NCI-H1048 (cell line): ENCODE data around the gene KRT6A.
"Not testable (repeated sequence)": the region's sequence is repeated elsewhere in the genome, so short reads cannot be mapped to it uniquely, and the experiment has no call there.

Experiments used
- DNase-seq: peaks from one replicate; lab custom pipeline; 2025; lab: John Stamatoyannopoulos, UW

Gene KRT6A

DNA sequence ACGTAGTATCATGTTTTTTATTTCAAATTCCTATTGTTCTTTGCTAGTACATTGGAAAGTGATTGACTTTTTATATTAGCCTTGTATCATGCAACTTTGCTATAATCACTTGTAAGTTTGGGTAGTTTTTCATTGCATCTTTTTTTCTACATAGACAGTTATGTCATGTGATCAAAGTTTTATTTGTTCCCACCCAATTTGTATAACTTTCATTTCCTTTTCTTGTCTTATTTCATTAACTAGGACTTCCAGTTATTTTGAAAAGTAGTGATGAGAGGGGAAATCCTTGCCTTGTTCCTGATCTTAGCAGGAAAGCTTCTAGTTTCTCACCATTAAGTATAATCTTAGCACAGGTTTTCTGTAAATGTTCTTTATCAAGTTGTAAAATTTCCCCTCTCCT, 9.8 kb upstream of the KRT6A start:
- DNase-seq, result no peak

DNA sequence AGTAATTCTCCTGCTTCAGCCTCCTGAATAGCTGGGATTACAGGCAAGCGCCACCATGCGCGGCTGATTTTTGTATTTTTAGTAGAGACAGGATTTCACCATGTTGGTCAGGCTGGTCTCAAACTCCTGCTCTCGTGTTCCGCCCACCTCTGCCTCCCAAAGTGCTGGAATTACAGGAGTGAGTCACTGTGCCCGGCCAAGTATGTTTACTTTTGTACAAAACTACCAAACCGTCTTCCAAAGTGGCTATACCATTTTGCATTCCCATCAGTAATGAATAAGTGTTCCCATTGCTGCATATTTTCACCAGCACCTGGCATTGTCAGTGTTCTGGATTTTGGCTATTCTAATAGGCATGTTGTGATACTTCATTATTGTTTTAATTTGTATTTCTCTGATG, 8.4 kb upstream of the KRT6A start:
- DNase-seq, result no peak

DNA sequence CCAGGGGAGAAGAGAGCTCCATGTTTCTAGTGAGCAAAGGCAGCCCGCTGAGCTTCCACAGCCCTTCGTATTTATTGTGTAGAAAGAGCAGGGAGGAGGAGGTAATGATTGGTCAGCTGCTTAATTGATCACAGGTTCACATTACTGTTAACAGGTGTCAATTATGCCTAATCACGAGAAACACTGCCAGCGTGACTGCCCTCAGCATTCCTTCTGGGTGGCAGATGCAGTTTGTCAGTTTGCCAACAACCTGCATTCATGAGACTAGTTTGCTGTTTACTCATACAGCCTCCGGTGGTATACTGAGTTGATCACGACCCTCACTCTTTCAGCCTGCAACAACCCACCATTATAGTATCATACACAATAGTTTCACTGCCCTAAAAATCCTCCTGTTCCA, 7.5 kb upstream of the KRT6A start:
- DNase-seq, result not testable (repeated sequence)

DNA sequence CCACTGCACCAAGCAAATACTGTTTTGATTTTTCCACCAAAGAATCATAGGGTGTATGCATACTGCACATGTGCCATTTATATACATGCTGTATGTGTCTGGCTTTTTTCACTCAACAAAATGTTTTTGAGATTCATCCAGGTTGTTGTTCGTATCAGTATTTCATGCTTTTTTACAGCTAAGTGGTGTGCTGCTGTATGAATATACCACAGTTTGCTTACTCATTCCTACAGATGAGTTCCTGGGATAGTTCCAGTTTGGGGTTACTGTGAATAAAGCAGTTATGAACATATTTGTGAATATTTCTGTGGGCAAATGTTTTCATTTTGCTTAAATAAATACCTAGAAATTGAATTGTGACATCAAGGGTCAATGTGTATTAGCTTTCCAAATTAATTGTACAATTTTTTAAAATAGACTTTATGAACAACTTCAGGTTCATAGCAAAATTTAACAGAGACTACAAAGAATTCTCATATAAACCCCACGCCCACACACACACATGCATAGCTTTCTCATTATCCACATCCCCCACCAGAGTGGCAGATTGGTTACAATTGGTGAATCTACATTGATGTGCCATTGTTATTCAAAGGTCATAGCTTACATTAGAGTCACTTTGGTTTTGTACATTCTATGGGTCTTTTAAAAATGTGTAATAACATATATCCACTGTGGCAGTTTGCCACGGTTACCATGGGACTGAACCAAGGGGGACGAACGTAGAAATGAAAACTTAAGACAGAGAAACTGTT, 6.9 kb upstream of the KRT6A start:
- DNase-seq, result no peak

DNA sequence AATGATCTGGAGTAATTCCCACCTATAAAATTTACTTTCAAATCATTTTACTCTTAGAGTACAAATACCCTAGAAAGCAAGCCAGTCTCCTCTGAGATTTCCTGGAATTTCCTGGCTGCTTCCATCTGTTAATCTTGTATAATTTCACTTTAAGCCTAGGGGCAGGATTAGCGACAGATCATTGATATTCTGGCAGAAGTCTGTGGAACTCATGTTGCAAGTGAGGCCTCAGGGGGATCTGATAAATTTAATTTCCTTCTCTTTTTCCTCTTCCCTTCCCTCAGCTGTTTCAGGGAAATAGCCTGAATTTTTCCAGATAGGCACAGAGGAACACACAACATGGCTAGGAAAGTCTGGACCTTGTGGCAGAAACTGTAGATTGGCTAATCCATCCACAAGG, 5.9 kb upstream of the KRT6A start:
- DNase-seq, result no peak

DNA sequence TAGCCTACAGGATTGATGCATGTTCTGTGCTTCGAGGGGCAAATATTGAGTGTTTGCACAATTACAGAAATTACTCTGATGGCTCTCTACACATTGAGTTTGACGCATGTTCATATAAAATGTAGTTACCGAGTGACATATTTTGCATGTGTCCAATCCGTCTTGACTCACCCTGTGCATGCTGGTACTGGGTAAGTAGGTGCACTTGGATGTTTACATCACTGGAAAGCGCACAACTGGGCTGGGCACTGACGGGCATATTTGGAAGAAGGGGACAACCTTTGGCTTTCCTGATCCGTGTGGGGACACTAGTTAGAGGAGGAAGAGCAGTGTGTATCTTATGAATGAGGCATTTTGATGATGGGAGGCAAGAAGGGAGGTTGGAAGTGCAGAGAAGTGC, 4.9 kb upstream of the KRT6A start:
- no peak for DNase-seq

DNA sequence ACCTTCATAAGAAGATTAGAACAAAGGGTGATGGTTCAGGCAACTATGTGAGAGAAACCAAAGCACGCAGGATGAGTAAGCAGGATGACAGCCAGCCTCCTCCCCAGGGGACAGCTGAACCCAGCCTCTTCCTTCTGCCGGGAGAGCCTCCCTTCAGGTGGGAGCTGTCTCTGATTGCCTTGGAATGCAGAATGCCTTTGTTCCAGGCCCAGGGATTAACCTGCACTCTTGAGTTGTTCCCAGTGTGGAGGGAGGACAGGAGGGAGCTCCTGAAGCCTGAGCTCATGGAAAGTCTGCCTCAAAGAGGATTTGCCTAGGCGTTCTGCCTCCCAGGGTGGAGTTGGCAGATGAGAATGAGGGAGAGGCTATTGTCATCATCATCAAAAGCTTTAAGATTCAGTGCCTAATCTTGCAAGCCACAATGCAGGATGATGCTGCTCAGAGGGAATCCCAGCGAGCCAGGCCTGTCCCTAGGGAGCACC, 3.6 kb upstream of the KRT6A start:
- no peak for DNase-seq

DNA sequence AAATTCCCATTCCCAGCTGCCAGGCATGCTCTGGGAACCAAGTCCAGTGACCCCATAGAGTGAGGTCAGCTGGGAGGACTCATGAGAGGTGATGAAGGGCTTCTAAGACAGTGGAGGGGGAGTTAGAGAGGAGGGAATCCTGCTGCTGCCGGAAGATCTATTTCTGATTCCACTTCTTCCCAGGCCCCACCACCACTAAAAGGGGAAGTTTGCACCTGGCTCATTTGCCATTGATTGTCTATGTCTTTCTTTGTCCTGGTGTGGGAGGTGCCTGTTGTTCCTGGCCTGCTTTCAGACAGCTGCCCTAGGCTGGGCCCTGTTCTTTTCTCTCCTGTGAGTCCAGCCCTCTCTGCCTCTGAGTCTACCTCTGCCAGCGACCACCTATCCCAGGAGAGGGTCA, 3.0 kb upstream of the KRT6A start:
- DNase-seq, result no peak

DNA sequence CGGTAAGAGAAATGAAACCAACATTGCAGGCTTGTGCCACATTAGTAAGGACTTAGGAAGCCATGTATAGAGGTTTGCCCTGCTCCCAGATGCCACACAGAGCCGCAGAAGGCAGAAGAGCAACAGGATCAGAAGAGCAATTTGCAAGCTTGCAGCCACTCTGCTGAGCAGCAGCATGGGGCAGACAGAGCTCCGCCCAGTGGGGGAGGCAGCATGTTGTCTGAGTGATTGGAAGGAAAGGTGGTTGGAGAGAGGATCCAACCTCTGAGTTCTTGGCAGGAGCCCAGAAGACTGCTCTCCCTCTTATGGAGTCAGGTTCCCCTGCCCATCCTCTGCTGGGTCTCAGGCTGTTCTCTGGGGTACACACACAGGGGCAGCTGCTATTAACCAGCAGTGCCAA, 2.3 kb upstream of the KRT6A start:
- no peak for DNase-seq

DNA sequence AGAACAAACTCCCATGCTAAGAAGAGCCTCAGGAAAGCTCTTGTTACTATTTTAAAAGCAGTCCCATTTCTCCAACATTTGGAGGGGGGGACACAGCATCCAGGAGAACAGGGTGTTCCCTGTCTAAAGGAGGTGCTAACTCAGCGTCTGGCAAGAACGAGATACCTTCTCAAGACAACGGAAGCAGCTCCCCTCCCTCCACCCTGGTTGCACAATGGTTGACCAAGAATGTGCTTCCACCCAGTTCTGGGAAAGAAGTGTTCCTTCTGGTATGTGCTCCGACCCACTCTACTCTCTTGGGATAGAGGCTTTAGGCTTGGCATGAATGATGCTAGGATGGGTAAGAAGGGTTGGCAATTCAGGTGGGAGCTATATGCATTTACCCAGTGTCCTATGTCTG, 1.5 kb upstream of the KRT6A start:
- no peak for DNase-seq

DNA sequence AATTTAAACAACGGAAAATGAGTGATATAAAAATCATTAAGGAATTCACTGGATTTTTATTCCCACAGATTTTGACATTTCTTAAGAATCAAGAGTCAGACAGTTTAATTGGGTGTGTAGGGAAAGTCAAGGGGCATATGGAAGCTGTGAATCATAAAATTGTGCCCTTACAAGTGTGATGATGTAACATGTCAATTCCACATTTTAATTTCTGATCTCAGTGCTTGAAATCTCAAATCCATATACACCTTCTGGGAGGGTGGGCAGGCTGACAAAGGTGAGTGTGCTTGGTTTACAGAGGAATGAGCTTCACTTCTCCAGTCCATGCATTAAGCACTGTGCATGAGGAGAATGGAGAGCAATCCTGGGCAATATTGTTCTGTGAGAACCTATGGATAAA, 1.0 kb upstream of the KRT6A start:
- DNase-seq, result no peak

DNA sequence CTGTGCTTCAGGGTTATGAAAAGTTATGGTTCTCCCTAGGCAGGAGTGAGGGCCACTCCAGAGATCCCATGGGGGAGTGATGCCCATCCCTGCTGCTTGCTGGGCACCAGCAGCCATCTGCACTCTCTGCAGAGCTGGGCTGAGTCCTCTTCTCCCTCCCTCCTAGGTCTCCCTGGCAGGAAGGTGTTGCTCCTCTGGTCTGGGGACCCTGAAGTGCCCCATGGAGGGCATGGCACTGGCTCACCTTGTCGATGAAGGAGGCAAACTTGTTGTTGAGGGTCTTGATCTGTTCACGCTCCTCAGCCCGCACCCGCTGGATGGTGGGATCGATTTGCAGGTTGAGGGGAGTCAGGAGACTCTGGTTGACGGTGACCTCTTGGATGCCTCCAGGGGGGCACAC, 652 bp downstream of the KRT6A start:
- DNase-seq, result not testable (repeated sequence)

DNA sequence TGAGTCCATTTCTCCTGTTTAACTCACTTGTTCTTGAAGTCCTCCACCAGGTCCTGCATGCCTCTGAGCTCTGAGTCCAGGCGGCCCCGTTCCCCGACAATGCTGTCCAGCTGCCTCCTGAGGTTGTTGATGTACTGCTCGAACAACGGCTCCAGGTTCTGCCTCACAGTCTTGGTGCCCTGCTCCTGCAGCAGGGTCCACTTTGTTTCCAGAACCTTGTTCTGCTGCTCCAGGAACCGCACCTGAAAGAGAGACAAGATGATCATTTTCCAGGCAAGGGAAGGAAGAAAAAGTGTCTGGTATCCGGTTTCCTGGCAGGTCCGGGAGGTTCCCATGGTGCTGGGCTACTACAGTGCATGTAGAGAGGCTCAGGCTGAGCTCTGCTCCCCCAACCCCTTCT, 1.6 kb downstream of the KRT6A start:
- not testable (repeated sequence) for DNase-seq

DNA sequence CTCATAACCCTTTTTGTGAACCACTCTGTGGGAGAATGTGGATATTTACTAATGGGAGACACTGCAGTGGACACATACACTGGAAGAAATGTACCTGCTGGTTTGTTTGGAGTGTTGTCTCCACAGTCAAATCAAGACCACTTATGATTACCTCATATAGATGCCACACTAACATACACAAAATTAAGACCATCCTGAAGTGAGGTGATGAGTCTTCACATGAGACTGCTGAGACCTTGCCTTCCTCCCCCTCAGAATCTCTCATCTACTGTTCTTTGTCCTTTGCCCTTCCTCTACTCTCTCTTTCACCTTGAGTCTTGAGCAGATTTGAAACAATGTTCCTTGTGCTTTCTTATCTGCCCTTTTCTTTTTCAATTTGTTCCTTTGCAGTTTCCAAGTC, 4.3 kb downstream of the KRT6A start:
- DNase-seq, result no peak

DNA sequence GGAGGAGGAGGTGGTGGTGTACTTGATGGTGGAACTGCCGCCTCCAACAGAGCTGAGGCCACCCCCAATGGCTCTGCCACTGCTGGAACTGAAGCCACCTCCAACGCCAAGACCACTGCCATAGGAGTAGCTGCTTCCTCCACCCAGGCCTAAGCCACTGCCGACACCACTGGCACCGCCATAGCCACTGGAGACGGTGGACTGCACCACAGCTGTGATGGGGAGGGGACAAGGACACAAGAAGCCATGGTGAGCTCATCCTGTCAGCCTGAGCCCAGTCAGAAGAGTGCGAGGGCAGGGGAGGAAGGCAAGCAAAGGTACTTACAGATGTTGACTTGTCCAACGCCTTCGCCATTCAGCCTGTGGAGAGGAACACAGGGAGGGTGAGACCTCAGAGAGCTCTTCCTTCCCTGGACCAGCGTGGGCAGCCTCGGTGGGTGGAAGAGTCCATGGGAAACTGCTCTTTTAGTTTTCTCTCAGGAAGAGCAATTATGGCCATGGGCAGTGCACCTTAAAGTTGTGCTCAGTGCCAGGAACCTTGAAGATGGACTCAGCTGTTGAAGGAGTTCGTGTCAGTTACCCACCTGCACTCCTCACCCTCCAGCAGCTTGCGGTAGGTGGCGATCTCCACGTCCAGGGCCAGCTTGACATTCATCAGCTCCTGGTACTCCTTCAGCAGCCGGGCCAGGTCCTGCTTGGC, 5.2 kb downstream of the KRT6A start:
- DNase-seq, result not testable (repeated sequence)

DNA sequence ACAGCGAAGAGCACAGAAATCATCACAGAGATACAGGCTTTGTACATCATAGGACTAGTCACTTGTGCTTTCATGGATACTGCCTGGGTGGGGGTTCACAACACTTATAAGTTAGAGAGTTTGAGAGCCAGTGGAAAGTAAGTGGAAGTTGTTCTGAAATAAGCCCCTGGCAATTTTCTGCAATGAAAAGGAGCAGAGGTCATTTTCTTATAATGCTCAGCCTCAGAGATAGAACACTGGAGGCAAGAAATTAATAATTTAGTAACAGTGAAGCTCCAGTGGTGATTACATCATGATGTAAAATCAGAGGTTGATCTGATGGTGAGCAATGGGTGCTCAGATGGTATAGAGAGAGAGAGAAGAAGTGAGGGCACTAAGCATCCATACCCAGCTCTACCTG, 5.8 kb downstream of the KRT6A start:
- DNase-seq, result no peak

DNA sequence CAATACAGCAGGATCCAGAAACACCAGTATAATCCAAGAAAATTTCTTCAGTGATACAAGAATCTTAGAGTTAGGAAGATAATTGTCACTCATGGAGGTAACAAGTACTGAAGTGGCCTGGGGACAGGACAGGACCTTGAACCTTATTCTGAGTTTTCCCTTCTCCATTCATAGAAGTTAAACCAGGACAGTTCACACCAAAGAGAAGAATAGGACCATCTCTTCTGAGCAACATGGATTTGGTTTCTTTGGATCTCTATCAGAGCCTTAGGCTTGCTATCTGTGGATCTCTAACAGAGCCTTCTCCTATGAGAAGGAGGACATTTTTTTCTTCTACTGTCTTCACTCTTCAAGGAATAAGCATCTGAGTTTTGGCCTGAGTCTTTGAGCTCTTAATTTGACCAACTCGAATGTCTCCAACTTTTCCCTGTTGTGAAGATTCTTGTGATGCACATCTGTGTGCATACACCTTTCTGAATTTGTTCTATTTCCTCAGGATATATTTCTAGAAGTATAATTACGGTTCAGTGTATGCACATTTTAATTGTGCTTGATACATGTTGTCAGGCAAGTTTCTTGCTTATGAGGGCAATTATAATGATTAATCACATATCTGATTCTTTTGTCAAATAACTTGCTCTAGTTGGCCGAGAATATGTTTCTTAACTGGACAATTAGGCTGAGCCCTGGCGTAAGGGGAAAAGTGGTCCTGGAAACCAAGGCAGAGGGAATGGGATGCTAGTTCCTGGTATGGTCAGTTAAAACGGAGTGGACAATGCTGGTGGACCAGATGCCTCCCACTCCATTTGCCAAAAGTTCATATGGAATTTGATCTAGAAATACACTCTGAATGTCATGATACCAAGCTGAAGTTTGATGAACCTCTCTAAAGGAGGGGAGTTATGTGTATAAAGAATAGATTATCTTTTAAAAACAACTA, 6.6 kb downstream of the KRT6A start:
- DNase-seq, result no peak

DNA sequence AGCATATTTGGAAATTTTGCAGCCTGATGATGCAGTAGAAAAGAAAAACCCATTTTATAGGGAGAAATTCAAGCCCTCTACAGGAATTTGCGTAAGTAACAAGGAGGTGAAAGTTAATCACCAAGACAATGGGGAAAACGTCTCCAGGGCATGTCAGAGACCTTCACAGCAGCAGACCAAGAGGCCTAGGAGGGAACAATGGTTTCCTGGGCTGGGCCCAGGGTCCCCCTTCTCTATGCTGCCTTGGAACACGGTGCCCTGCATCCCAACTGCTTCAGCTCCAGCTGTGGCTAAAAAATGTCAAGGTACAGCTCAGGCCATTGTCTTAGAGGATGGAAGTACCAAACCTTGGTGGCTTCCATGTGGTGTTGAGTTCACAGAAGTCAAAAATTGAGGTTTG, 13.0 kb downstream of the KRT6A start:
- no peak for DNase-seq

DNA sequence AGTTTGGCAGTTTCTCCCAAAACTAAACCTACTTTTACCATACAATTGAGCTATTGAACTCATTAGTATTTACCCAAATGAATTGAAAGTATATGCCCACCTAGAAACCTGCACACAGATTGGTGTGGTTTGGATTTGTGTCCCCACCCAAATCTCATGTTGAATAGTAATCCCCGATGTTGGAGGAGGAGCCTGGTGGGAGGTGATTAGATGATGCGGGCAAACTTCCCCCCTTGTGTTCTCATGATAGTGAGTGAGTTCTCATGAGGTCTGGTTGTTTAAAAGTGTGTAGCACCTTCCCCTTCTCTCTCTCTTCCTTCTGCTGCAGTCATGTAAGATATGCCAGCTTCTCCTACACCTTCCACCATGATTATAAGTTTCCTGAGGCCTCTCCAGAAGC, 15.4 kb downstream of the KRT6A start:
- DNase-seq, result no peak

DNA sequence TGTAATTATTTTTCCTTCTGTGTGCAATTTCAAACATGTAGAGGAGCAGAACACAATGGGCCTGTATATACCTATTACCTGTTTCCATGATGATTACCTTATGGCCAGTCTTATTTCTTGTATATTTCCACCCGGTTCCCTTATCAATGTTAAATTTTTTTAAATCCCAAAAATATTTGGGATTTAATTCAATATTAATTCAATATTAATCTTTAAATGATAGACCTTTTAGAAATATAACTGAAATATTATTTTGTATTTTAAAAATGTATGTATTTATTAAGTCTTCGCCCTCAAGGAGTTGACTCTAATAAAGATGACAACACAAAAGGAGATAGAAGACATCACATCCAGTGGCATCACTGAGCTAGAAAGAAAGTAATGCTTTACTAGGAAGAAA, 18.8 kb downstream of the KRT6A start:
- no peak for DNase-seq

DNA sequence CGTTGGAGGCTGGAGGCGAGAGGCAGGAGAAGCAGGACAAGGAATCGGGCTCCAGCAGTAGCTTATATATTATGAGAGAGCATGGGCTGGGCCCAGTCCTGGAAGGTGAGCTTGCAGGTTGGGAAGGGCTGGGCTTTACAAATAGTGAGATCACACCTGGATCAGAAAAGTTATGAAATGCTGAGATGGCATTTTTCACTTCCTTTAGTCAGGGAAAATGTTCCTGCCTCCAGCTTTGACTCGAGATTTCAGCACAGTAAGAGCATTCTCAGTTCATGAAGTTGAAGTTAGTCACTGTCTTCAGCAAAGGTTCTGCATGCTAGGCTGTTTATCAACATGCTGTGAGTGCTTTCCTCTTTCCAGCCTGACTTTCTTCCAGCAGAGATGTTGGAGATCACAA, 19.3 kb downstream of the KRT6A start, which contains the start of gene KRT6C:
Gene KRT6C, minus strand, starts transcription at position 38 of the 400 bp plus-strand sequence. CDS start 68 bp downstream, outside the sequence.
- no peak for DNase-seq

DNA sequence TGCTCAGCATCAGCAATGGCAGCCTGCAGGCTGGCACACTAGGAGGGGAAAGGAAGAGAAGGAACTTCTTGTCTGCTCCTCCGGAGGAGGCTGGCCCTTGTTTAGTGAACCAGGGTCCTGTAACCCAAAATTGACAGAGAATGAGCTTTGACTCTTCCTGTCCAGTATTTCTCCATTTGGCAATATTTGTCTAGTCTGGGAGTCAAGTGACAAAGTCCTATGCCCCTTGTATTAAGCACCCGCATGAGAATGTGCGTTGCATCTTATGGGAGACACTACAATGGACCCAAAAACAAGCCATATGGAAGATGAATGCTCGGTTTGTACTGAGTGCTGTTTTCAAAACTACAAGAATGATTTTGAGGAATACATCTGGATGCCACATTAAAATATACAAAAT, 23.2 kb downstream of the KRT6A start:
- DNase-seq, result no peak
